Measurements from ENCODE around the gene PINLYP.

DNA sequence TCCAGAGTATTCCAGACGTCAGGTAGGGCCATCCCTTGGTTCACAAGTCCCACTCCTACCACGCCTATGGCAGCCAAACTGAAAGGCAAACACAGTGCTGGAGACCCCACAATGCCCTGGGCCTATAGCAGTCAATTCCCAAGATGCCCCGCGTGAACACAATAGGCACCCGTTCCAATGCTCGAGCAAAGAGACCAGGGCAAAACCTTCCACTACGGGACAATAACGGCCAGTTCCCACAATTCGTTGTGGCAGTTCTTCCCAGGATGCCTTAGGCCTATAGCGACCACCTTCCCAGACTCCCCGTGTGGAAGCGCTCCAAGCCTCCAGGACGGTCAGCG is 43.3 kb downstream of the PINLYP start:
- no peak for TF ChIP-seq EZH2 (IDR thresholded peaks at IDR 0.05; ENCODE audit: borderline replicate concordance, low read length)
- TF ChIP-seq, protein P1, sequence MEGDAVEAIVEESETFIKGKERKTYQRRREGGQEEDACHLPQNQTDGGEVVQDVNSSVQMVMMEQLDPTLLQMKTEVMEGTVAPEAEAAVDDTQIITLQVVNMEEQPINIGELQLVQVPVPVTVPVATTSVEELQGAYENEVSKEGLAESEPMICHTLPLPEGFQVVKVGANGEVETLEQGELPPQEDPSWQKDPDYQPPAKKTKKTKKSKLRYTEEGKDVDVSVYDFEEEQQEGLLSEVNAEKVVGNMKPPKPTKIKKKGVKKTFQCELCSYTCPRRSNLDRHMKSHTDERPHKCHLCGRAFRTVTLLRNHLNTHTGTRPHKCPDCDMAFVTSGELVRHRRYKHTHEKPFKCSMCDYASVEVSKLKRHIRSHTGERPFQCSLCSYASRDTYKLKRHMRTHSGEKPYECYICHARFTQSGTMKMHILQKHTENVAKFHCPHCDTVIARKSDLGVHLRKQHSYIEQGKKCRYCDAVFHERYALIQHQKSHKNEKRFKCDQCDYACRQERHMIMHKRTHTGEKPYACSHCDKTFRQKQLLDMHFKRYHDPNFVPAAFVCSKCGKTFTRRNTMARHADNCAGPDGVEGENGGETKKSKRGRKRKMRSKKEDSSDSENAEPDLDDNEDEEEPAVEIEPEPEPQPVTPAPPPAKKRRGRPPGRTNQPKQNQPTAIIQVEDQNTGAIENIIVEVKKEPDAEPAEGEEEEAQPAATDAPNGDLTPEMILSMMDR (conservative IDR thresholded peaks at IDR 0.05 in 1 of 2, IDR thresholded peaks at IDR 0.05 in 1 of 2; ENCODE audit: extremely low read depth in 1 of 2, insufficient read depth in 1 of 2, low read depth in 1 of 2, low read length in 2 of 2): no peak

Data from mammary epithelial cell (primary cell).